ENCODE data around the gene XPOT.

DNA sequence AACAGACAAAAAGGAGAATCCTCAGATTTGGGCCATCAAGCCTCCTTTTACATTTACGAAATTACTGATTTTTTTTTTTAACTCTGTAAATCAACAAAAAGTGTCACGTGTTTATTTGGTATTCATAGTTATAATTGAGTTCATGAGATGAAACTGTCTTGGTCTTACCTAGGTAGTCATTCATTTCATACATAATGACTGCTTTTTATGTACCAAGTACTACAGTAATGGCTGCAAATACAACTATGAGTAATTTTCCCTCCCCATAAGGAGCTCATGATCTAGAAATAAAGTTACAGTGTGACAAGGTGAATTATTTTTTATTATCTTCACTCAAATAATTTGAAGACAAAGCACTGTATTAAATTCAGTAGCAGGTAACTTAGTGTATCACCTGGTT lies 41.3 kb downstream of the XPOT start:
- TF ChIP-seq, protein P1, sequence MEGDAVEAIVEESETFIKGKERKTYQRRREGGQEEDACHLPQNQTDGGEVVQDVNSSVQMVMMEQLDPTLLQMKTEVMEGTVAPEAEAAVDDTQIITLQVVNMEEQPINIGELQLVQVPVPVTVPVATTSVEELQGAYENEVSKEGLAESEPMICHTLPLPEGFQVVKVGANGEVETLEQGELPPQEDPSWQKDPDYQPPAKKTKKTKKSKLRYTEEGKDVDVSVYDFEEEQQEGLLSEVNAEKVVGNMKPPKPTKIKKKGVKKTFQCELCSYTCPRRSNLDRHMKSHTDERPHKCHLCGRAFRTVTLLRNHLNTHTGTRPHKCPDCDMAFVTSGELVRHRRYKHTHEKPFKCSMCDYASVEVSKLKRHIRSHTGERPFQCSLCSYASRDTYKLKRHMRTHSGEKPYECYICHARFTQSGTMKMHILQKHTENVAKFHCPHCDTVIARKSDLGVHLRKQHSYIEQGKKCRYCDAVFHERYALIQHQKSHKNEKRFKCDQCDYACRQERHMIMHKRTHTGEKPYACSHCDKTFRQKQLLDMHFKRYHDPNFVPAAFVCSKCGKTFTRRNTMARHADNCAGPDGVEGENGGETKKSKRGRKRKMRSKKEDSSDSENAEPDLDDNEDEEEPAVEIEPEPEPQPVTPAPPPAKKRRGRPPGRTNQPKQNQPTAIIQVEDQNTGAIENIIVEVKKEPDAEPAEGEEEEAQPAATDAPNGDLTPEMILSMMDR (IDR thresholded peaks at IDR 0.05) = no peak
- TF ChIP-seq POLR2AphosphoS5 (IDR thresholded peaks at IDR 0.05) = no peak
